ACC112 (cell line): ENCODE results near the gene MACROD2.

Experiments used
- H2AFZ ChIP-seq: fragments of 200-600 bp; sonication (generic); one replicate; pipeline ENCODE4 v1.6.0; 2017; ENCODE audit warnings: antibody characterized with exemption, low read length; ENCODE audit not compliant: unreplicated experiment
- H3K27ac ChIP-seq: fragments of 200-600 bp; sonication (generic); 2 replicates; pipeline ENCODE4 v1.5.1; 2014; ENCODE audit warnings: low read depth, mild to moderate bottlenecking, antibody characterized with exemption, low read length, moderate library complexity
- H3K27me3 ChIP-seq: fragments of 200-600 bp; sonication (generic); 2 replicates; pipeline ENCODE4 v1.6.1; 2014; ENCODE audit warnings: mild to moderate bottlenecking, antibody characterized with exemption, low read length, moderate library complexity, mixed read lengths; ENCODE audit not compliant: insufficient read depth
- H3K36me3 ChIP-seq: fragments of 200-600 bp; sonication (generic); 2 replicates; pipeline ENCODE4 v1.6.1; 2016; ENCODE audit warnings: mild to moderate bottlenecking, antibody characterized with exemption, low read length, moderate library complexity, mixed read lengths; ENCODE audit not compliant: insufficient read depth
- H3K4me1 ChIP-seq: fragments of 200-600 bp; sonication (generic); one replicate; pipeline ENCODE4 v1.6.1; 2016; ENCODE audit warnings: low read length, mixed read lengths; ENCODE audit not compliant: insufficient read depth, unreplicated experiment, control insufficient read depth
- H3K4me3 ChIP-seq: fragments of 200-600 bp; sonication (generic); 2 replicates; pipeline ENCODE4 v1.5.1; 2014; ENCODE audit warnings: mild to moderate bottlenecking, low read depth, low read length
- H3K79me2 ChIP-seq: fragments of 200-600 bp; sonication (generic); one replicate; pipeline ENCODE4 v1.6.0; 2016; ENCODE audit warnings: low read length; ENCODE audit not compliant: control insufficient read depth, unreplicated experiment, insufficient read depth

The MACROD2 gene

DNA sequence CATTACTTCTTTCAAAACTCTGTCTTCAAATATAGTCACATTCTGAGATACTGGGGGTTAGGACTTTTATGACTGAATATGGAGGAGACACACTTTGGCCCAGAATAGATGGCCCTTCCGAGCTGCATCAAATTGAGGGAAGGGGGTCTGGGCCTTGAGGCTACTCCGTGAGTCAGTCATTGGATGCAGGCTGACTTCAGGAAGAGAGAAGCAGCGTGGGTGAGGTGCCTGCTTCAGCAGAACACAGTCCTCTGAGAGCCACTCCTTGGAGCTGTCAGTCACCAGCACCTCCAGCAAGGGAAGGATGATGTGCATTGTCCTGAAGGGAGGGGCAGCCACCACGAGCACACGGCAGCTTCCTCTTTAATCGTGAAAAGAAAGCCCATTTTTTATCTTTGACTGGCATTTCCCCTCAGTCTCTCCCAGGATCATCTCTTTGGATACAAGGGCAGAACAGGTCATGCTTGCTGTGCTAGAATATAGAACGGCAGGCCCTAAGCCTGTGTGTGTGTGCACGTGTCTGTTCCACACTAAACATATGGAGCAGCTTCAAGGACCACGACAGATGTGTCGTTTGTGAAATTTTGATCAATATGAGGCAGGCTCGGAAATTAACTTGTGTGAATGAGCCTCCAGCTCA is 1856.4 kb downstream of the MACROD2 start:
- no peaks in the 10 kb centered on the region for H3K79me2 ChIP-seq
- no peak overlapping the region for H2AFZ ChIP-seq

DNA sequence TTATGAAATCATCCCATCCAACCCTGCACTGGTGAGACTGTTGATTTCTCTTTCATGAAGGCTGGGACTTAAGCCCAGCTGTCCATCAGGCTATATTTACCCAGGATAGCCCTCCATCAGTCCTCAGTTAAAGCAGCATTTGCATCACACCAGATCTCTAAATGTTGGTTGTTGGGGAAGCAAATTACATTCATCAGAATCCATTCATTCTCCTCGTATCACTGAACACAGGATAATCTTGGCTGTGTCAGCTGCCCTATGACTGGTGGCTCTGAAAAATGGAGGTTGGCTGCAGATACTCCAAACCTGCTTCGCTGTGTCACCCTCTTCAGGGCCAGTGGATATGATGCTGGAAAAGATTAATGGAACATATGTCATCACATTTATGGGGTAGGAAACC is 1859.6 kb downstream of the MACROD2 start:
- no peak overlapping the region for H3K4me3 ChIP-seq
- no peak overlapping the region for H3K27ac ChIP-seq
- no peaks in the 10 kb centered on the region for H3K79me2 ChIP-seq
- no peaks in the 10 kb centered on the region for H3K4me1 ChIP-seq
- no peak overlapping the region for H2AFZ ChIP-seq
- no peaks in the 10 kb centered on the region for H3K36me3 ChIP-seq
- H3K27me3 ChIP-seq = no peaks in the 10 kb centered on the region

More for the DNA sequence above, 1856.4 kb downstream of the MACROD2 start:
- no peak overlapping the region for H3K4me3 ChIP-seq
- H3K27ac ChIP-seq = no peak overlapping the region
- no peaks in the 10 kb centered on the region for H3K4me1 ChIP-seq
- no peaks in the 10 kb centered on the region for H3K27me3 ChIP-seq
- no peaks in the 10 kb centered on the region for H3K36me3 ChIP-seq

DNA sequence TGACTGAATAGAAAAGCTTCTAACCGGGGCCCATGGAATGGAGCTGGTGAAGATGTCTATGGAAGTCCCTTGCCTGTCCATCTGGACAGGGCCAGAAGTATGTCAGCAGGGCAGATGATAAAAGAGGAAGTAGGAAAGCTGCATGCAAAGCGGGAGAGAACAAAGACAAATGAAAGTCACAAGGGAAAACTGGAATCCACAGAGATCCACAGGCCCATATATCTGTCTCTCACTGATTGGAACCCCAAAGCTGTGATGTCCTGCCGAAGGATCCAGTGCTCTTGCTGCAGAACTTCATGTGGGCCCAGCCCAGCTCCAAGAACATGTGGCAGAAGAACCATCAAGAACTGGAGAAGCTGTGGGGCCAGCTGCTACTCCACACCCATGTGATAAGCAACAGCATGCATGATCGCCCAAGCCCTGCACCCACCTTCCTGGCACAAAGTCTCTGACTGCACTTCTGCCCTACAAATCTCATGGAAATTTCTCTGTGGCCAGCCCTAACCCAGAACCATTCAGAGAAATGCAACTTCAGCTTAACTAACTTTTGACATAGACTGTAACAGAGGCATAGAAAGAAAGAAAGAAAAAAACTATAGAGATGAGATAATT is 1862.0 kb downstream of the MACROD2 start:
- Histone ChIP-seq H3K36me3 (no peaks in the 10 kb centered on the region), H3K79me2 (no peaks in the 10 kb centered on the region), H2AFZ (no peak overlapping the region), H3K27me3 (no peaks in the 10 kb centered on the region), H3K4me1 (no peaks in the 10 kb centered on the region), H3K4me3 (no peak overlapping the region), H3K27ac (no peak overlapping the region)

- no peak overlapping the region for H3K27ac ChIP-seq
- H3K36me3 ChIP-seq = no peaks in the 10 kb centered on the region
- no peak overlapping the region for H2AFZ ChIP-seq
- H3K27me3 ChIP-seq = no peaks in the 10 kb centered on the region
- H3K4me3 ChIP-seq = no peak overlapping the region
- no peaks in the 10 kb centered on the region for H3K4me1 ChIP-seq
- H3K79me2 ChIP-seq = no peaks in the 10 kb centered on the region
These were observed 1863.7 kb downstream of the MACROD2 start for GRCh38 chr20:15859061-15859460.

DNA sequence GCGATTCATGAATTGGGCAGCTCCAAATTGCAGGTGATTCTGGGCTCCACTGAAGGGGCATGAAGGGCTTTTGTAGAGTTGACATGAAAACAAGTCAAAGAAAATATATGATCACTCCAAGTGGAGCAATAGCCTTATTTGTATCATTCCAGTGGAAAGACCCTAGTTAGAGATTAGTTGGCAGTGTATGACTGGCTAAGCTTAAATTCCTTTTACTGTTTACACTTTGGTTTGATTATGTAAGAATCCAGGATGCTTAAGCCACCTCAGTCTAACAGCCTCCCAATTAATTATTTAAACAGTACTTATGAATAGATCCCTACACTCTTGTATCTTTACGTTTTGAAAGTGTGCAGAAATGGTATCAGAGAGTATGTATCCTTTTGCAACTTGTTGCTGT is 1865.5 kb downstream of the MACROD2 start:
- Histone ChIP-seq H3K36me3 (no peaks in the 10 kb centered on the region), H2AFZ (no peak overlapping the region), H3K79me2 (no peaks in the 10 kb centered on the region), H3K27ac (no peak overlapping the region), H3K4me3 (no peak overlapping the region), H3K27me3 (no peaks in the 10 kb centered on the region), H3K4me1 (no peaks in the 10 kb centered on the region)

DNA sequence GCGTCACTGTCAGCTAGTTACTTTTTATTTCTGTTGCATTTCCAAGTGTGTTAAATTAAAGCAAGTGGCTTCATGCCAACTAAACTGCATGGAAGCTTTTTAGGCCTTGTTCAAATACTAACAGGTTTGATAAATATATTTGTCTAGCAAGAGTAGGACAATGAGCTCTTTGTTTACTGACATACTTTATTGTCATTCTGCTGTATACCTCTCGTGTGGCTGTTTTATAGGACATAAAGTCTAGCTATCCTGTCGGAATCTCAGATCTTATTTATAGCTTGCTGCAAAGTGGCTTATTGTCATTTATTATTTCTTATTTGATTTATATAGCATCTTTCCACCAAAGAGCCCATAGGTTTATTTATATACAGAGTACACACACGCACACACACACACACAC is 1866.9 kb downstream of the MACROD2 start:
- H3K4me1 ChIP-seq = no peaks in the 10 kb centered on the region
- no peaks in the 10 kb centered on the region for H3K27me3 ChIP-seq
- no peak overlapping the region for H3K27ac ChIP-seq
- no peaks in the 10 kb centered on the region for H3K79me2 ChIP-seq
- no peak overlapping the region for H2AFZ ChIP-seq
- H3K4me3 ChIP-seq = no peak overlapping the region
- no peaks in the 10 kb centered on the region for H3K36me3 ChIP-seq

DNA sequence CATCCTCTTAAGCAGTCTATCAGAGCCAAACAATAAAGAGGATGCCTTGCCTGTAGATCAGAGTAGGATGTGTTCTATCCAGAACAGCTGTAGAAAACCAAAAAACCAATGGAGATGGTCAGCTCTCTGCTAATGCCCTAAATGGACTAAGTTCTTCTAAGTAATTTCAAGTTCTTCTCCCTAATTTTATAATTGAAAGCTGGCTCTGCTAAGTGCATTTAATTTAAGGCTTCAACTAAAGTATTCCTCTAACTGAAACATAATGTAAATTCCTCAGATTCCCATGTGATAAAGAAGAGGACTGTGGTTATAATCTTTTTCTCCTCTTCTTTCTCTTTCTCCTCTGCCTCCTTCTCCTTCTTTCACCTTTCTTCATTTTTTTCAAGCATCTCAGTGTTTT is 1868.4 kb downstream of the MACROD2 start:
- H2AFZ ChIP-seq = no peak overlapping the region
- no peaks in the 10 kb centered on the region for H3K36me3 ChIP-seq
- H3K4me3 ChIP-seq = no peak overlapping the region
- no peaks in the 10 kb centered on the region for H3K4me1 ChIP-seq
- no peaks in the 10 kb centered on the region for H3K79me2 ChIP-seq
- H3K27me3 ChIP-seq = no peaks in the 10 kb centered on the region
- H3K27ac ChIP-seq = no peak overlapping the region

DNA sequence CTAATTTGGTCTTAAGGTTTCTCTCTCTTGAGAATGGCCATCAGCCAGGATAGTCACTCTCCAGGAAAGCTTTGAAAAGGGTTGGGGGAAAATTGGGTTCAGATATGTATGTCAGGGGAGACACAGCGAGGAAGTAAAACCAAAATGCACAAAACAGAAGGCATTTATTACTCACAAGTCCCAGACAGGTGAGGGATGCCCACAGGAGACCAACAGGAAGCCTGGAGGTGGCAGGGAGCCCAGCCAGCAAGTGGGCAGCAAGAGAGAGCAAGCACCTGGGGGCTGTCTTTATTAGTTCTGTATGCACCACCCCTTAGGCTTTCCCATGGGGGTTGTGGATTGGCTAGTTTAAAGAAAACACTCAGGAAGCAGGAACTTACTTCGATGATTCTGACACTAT is 1870.2 kb downstream of the MACROD2 start:
- Histone ChIP-seq H2AFZ (no peak overlapping the region), H3K27ac (no peak overlapping the region), H3K27me3 (no peaks in the 10 kb centered on the region), H3K4me1 (no peaks in the 10 kb centered on the region), H3K79me2 (no peaks in the 10 kb centered on the region), H3K4me3 (no peak overlapping the region), H3K36me3 (no peaks in the 10 kb centered on the region)

DNA sequence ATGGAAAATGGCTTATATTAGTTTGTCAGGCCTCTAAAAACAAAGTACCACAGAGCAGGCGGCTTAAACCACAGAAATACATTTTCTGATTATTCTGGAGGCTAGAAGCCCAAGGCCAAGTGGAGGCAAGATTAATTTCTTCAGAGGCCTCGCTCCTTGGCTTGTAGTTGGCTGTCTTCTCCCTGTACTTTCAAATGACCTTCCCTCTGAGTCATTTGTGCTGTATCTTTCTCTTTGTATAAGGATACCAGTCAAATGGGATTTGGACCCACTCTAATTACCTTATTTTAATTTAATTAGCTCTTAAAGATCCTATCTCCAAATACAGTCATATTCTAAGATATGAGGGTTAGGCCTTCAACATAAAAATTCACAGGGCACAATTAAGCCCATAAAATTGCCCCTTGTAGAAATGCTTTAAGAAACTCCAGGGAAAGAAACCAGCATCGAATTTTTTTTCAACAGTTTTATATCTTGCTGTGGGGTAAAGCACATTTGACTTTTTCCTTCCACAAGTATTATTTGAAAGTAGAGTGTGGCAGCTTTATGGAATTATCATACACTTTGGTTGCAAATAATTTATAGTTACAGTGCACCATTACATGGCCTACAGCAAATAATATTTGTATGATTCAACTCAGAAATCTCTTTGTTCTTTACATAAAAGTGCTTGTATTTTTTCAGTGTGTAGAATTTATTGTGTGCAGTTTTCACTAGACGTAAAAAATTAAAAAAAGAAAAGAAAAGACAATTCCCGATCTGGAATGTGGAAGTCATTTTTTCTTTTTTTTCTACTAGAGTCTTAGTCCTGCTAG is 1871.8 kb downstream of the MACROD2 start:
- H3K27ac ChIP-seq = no peak overlapping the region
- H3K4me1 ChIP-seq = no peaks in the 10 kb centered on the region

GRCh38 chr20:15867899-15868298 is 1872.6 kb downstream of the MACROD2 start:
- Histone ChIP-seq H2AFZ (no peak overlapping the region), H3K36me3 (no peaks in the 10 kb centered on the region), H3K27ac (no peak overlapping the region)

More for the DNA sequence above, 1871.8 kb downstream of the MACROD2 start:
- H3K79me2 ChIP-seq = no peaks in the 10 kb centered on the region
- H3K4me3 ChIP-seq = no peak overlapping the region
- H3K36me3 ChIP-seq = no peaks in the 10 kb centered on the region
- H2AFZ ChIP-seq = no peak overlapping the region
- no peaks in the 10 kb centered on the region for H3K27me3 ChIP-seq

DNA sequence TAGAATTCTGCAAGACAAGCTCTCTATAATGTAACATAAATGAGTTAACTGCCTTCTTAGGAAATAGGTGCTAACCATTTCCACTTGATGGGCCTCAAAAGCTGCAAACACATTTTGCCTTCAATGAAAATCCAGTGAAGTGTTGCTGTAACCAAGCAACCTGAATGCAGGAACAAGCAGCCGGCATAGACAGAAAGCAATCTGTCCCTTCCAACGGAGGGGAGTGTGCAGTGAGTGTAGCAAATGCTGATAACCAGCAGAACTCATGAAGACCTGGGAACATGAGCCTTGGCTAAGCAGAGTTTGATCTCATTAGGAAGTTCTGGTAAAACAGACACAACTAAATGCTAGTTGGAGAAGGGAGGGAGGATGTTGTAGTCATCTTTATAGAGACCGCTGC is 1880.1 kb downstream of the MACROD2 start:
- H3K27ac ChIP-seq = no peak overlapping the region
- no peak overlapping the region for H2AFZ ChIP-seq
- H3K4me3 ChIP-seq = no peak overlapping the region
- H3K4me1 ChIP-seq = no peaks in the 10 kb centered on the region
- H3K36me3 ChIP-seq = no peaks in the 10 kb centered on the region
- no peaks in the 10 kb centered on the region for H3K79me2 ChIP-seq
- H3K27me3 ChIP-seq = no peaks in the 10 kb centered on the region

More at GRCh38 chr20:15867899-15868298, 1872.6 kb downstream of the MACROD2 start:
- H3K4me1 ChIP-seq = no peaks in the 10 kb centered on the region
- no peak overlapping the region for H3K4me3 ChIP-seq
- H3K27me3 ChIP-seq = no peaks in the 10 kb centered on the region
- no peaks in the 10 kb centered on the region for H3K79me2 ChIP-seq
